HG02798 (cell line): Measurements from ENCODE around the gene KIAA1671.
"Not testable (repeated sequence)": the region's sequence is repeated elsewhere in the genome, so short reads cannot be mapped to it uniquely, and the experiment has no call there.

Source experiments
- ATAC-seq: cut with Tn5 transposase; IDR thresholded peaks from one replicate; pipeline ENCODE4 v1.9.1; 2021; ENCODE audit warnings: mild to moderate bottlenecking; ENCODE audit not compliant: unreplicated experiment, poor library complexity

KIAA1671 gene

DNA sequence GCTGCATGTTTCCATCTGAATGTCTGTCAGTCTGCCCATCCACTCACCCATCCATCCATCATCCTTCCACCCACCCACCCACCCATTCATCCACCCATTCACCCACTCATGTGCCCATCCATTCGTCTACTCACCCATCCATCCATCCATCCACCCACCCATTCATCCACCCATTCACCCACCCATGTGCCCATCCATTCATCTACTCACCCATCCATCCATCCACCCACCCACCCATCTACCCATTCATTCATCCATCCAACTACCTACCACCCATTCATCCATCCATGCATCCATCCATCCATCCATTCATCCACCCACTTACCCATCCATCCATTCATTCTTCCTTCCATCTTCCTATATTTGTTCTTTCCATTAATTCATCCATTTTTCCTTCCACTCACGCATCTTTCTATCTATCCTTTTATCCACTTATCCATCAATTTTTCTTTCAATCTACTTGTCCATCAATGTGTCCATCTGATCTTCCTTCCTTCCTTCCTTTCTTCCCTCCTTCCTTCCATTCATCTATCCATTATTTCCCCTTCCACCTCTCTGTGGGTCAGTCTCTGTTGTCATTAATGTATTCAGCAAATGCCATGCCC is 255.1 kb downstream of the KIAA1671 start:
- no peak for ATAC-seq

- ATAC-seq: no peak
Observed at GRCh38 chr22:25208328-25208727, 255.8 kb downstream of the KIAA1671 start.

GRCh38 chr22:25208743-25209505 is 256.4 kb downstream of the KIAA1671 start:
- no peak for ATAC-seq

GRCh38 chr22:25210793-25211192 is 258.3 kb downstream of the KIAA1671 start:
- ATAC-seq: no peak

GRCh38 chr22:25212337-25212736 is 259.8 kb downstream of the KIAA1671 start:
- no peak for ATAC-seq

DNA sequence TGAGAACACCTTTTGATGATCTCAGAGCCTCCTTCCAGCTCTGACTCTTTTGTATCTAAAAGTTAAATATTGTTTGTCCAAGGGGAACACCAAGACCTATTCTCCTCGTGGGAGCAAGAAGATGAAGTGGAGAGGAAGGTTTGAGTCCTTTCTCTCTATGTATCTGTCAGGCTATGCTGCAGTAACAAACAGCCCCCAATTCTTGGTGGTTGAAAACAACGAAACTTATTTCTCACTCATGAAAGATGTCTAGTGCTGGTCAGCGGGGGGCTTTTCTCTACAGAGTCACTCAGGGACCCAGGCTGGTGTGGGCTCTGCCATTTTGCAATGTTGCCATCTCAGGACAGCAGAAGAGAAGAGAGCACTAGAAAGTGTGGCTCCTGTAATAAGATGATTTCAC is 260.7 kb downstream of the KIAA1671 start:
- no peak for ATAC-seq

DNA sequence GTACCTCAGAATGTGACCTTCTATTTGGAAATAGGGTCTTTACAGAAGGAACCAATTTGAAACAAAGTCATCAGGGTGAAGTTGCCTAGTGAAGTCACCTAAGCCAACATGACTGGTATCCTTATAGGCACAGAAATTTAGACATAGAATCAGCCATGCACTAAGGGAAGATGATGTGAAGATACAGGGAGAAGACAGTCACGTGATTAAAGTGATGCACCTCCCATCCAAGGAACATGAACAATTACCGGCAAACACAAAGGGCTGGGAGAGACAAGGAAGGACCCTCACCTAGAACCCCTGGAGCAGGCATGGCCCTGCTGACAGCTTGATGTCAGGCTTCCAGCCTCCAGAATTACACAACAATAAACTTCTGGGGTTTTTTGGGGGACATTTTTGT is 263.7 kb downstream of the KIAA1671 start:
- no peak for ATAC-seq

DNA sequence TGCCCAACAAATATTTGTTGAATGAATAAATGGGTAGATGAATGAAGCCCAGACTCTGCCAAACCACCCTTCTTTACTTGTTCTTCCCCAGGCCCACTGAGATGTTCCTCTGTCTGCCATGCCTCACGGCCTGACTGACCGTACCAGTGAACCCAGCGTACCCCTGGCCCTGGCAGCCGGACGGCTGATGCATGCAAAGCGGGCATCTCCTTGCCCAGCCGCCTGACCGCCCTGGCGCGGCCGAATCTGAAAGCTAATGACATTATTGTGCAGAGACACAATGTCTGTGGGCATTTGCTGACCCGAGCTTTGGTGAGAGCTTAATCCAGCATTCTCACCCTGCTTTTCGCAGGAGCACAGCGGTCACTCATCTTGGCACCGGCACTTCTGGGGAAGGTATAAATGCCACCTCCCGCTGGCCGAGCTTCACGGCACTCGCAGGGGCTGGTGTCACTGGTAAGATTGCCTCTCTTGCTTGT is 266.7 kb downstream of the KIAA1671 start, which contains the start of gene CRYBB2:
Gene CRYBB2 (plus strand): TSS at position 429 of the 479 bp plus-strand sequence. CDS start 1,791 bp downstream, outside the sequence.
- no peak for ATAC-seq

DNA sequence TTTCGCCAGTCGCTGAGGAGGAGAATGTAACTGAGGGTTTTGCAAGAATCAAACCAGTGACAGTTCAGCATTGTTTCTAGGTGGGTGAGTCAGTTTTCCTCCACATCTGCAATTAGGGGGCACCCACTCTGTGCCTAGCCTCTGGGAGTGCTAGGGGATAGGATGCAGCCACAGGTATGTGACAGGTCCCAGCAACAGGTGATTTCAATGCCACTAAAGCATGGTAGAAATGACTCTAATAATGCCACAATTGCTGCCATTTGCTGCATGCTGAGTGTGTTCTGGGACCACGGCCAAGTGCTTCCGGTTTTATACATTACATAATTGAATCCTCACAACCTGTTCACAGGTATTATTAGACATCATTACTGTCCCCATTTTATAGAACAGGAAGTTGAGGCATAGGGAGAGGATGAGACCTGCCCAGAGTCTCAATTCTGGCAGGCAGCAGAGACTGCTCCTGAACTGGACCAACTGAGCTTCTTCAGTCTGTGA is 267.5 kb downstream of the KIAA1671 start:
- no peak for ATAC-seq

GRCh38 chr22:25221790-25222189 is 269.3 kb downstream of the KIAA1671 start:
- no peak for ATAC-seq

- no peak for ATAC-seq
Observed at GRCh38 chr22:25223269-25223850, 270.8 kb downstream of the KIAA1671 start.

- ATAC-seq: no peak
Observed at GRCh38 chr22:25228822-25229221, 276.3 kb downstream of the KIAA1671 start.

- not testable (repeated sequence) for ATAC-seq
Observed at GRCh38 chr22:25230760-25231159, 278.2 kb downstream of the KIAA1671 start.

GRCh38 chr22:25232301-25232700 is 279.8 kb downstream of the KIAA1671 start:
- no peak for ATAC-seq

DNA sequence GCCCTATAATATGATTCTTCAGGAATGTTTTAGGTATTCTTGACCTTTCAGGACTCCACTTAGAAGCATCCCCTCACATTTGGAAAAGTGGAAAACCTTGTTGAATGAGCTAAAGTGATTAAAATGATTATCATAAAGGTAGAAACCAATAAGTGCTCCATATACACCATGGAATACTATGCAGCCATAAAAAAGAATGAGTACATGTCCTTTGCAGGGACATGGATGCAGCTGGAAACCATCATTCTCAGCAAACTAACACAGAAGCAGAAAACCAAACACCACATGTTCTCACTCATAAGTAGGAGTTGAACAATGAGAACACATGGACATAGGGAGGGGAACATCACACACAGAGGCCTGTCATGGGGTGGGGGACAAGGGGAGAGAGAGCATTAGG is 281.2 kb downstream of the KIAA1671 start:
- not testable (repeated sequence) for ATAC-seq

DNA sequence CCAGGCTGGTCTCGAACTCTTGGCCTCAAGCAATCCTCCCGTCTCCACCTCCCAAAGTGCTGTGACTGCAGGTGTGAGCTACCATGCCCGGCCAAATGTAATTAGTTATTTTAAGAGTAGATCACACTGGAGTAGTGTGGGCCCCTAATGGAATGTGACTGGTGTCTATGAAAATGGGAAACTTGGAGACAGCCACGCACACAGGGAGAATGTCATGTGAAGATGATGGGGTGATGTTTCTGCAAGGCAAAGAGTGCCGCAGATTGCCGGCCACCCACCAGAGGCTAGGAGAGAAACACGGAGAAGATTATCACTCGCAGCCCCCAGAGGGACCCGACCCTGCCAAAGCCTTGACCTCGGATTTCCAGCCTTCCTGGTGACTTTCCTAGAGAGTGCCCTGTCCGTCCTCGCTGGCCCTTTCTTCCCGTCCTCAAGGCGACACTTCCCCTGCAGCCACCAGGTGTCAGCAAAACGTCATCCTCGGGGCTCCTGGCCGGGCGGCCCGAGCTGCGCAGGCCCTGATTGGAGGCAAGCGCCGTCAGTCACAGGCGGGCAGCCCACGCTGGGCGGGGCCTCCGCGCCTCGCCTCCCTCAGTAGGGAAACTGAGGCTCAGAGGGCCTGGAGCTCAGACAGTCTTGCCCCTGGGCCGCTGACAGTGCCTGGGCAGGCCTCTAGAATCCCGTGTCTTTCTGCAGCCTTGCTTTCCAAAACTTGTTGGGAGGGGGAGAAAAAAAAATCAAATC is 283.2 kb downstream of the KIAA1671 start:
- ATAC-seq: no peak

GRCh38 chr22:25236417-25236816 is 283.9 kb downstream of the KIAA1671 start:
- ATAC-seq: no peak

DNA sequence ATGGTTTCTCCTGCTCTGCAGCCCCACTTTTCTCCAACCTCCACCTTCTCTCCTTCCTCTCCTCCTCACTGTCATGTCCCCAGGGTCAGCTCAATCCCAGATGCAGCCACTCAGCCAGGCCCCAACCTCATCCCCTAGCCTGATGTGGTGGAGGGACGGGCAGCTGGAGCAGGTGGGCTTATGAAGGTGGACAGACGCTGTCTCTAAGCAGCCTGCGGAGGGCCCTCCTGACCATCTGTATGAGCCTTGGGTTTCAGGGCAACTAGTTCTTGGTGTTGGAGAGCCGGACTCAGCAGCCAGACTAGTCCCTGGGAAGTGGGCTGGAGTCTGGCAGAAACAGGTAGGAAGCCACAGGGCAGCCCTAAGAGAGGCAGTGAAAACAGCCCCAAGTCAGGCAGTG is 285.0 kb downstream of the KIAA1671 start:
- no peak for ATAC-seq

GRCh38 chr22:25238058-25238457 is 285.5 kb downstream of the KIAA1671 start:
- ATAC-seq: not testable (repeated sequence)
